ENCODE results near the gene GANAB. TPM values are rescaled to one million over a fixed set of nuclear protein-coding genes. Genes with fewer than 3 reads are reported as not detected.

Gene GANAB
- total and polyA plus RNA-seq, 3 donors from 2014 or later, result 152 to 219 (median 190) TPM

- no peaks in the 10 kb centered on the region for H3K36me3 ChIP-seq (ENCODE audit: low read depth, missing control alignments)
- no peak overlapping the region for H3K4me3 ChIP-seq
- DNase-seq, result no peak
- no peak overlapping the region for H3K27ac ChIP-seq
- TF ChIP-seq POLR2A (IDR thresholded peaks at IDR 0.05) (no peak), CTCF (IDR thresholded peaks at IDR 0.05) (no peak)
- 74 to 80% methylated on average over 1 to 6 of the region's 6 CpGs for WGBS, 2 donors
- no peaks in the 10 kb centered on the region for H3K27me3 ChIP-seq
- H3K4me1 ChIP-seq, result peaks cover 25% of the 10 kb centered on the region
- intact Hi-C loops (cut with DNase I; ENCODE audit: low total_unique reads), result no loop called here
- H3K9me3 ChIP-seq, result no peaks in the 10 kb centered on the region
These were observed 1.2 kb upstream of the GANAB start for GRCh38 chr11:62647609-62648005.

GRCh38 chr11:62646825-62647608 is 604 bp upstream of the GANAB start:
- peak overlapping the region; percentile 97 to 100 for H3K4me3 ChIP-seq
- H3K4me1 ChIP-seq, result peaks cover 20% of the 10 kb centered on the region
- DNase-seq, result no peak
- no peaks in the 10 kb centered on the region for H3K27me3 ChIP-seq
- H3K27ac ChIP-seq, result peak overlapping the region in 1 of 2 donors; percentile 95
- WGBS, 2 donors, result 36 to 57% methylated on average over 11 to 32 of the region's 32 CpGs
- H3K36me3 ChIP-seq (ENCODE audit: low read depth, missing control alignments), result no peaks in the 10 kb centered on the region
- intact Hi-C loops (cut with DNase I; ENCODE audit: low total_unique reads), result no loop called here
- TF ChIP-seq POLR2A (IDR thresholded peaks at IDR 0.05) (no peak), CTCF (IDR thresholded peaks at IDR 0.05) (no peak)
- H3K9me3 ChIP-seq, result no peaks in the 10 kb centered on the region

- DNase-seq, result no peak
- peak overlapping the region; percentile 93 to 95 for H3K27ac ChIP-seq
- H3K27me3 ChIP-seq, result no peaks in the 10 kb centered on the region
- 4 to 8% methylated on average over 11 of the region's 11 CpGs for WGBS, 2 donors
- H3K4me3 ChIP-seq, result peak overlapping the region; percentile 97 to 100
- no peak for TF ChIP-seq POLR2A (IDR thresholded peaks at IDR 0.05)
- TF ChIP-seq CTCF (IDR thresholded peaks at IDR 0.05), result no peak
- no peaks in the 10 kb centered on the region for H3K36me3 ChIP-seq (ENCODE audit: low read depth, missing control alignments)
- H3K4me1 ChIP-seq, result peaks cover 13% of the 10 kb centered on the region
- intact Hi-C loops (cut with DNase I; ENCODE audit: low total_unique reads), result no loop called here
- no peaks in the 10 kb centered on the region for H3K9me3 ChIP-seq
These were observed 805 bp downstream of the GANAB start for GRCh38 chr11:62645671-62645945.

GRCh38 chr11:62644220-62644619 is 2.2 kb downstream of the GANAB start:
- Histone ChIP-seq H3K4me3 (no peak overlapping the region), H3K27ac (no peak overlapping the region), H3K36me3 (ENCODE audit: low read depth, missing control alignments) (no peaks in the 10 kb centered on the region), H3K9me3 (no peaks in the 10 kb centered on the region), H3K27me3 (no peaks in the 10 kb centered on the region), H3K4me1 (peaks cover 13% of the 10 kb centered on the region)
- WGBS, 2 donors, result 65 to 68% methylated on average over 5 to 8 of the region's 8 CpGs
- no peak for DNase-seq
- intact Hi-C loops (cut with DNase I; ENCODE audit: low total_unique reads), result no loop called here
- TF ChIP-seq POLR2A (IDR thresholded peaks at IDR 0.05), result no peak
- TF ChIP-seq CTCF (IDR thresholded peaks at IDR 0.05), result no peak

GRCh38 chr11:62632492-62632891 is 13.9 kb downstream of the GANAB start:
- H3K4me1 ChIP-seq, result no peaks in the 10 kb centered on the region
- no peak overlapping the region for H3K27ac ChIP-seq
- DNase-seq, result no peak
- TF ChIP-seq POLR2A (IDR thresholded peaks at IDR 0.05), result no peak
- no peak for TF ChIP-seq CTCF (IDR thresholded peaks at IDR 0.05)
- intact Hi-C loops (cut with DNase I; ENCODE audit: low total_unique reads), result no loop called here
- no peaks in the 10 kb centered on the region for H3K36me3 ChIP-seq (ENCODE audit: low read depth, missing control alignments)
- 77 to 91% methylated on average over 5 to 6 of the region's 6 CpGs for WGBS, 2 donors
- no peaks in the 10 kb centered on the region for H3K27me3 ChIP-seq
- no peaks in the 10 kb centered on the region for H3K9me3 ChIP-seq
- H3K4me3 ChIP-seq, result no peak overlapping the region

Data from testis (tissue), 3 donors.